LNCaP clone FGC (cell line): ENCODE data around the gene PFDN1.
"Not testable (repeated sequence)": the region's sequence is repeated elsewhere in the genome, so short reads cannot be mapped to it uniquely, and the experiment has no call there.

ENCODE experiments used
- DNase-seq: peaks from one replicate; pipeline ENCODE4 v3.0.0-alpha.2; 2011; ENCODE audit warnings: low read depth
- H3K4me3 ChIP-seq: 2 replicates; pipeline ENCODE4 v1.5.1; 2011; ENCODE audit warnings: mild to moderate bottlenecking, low read depth, low read length, control low read depth
- TF ChIP-seq, protein P1 (sequence below): IDR thresholded peaks from 2 replicates; pipeline ENCODE4 v1.5.1; 2012; ENCODE audit warnings: mild to moderate bottlenecking; ENCODE audit not compliant: control insufficient read depth, insufficient read depth; ENCODE audit errors: extremely low read depth

The PFDN1 gene

DNA sequence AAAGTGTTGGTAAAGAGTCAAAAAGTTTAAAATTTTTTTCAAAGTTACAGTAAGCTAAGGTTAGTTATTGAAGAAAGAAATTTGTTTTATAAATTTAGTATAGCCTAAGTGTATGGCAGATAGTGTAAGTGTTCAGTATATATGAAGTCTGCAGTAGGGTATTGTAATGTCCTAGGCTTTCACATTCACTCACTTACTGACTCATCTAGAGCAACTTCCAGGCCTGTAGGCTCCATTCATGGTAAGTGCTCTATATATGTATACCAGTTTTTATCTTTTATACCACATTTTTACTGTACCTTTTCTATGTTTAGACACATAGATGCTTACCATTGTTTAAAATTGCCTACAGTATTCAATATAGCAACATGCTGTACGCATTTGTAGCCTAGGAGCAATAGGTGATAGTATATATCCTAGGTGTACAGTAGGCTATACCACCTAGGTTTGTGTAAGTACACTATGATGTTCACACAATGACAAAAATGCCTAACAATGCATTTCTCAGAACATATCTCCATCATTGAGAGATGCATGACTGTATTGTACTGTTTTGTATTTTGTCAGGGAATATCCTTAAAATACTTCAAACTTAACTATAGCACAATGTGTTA, 89.4 kb downstream of the PFDN1 start:
- H3K4me3 ChIP-seq: no peak overlapping the region
- TF ChIP-seq, protein P1, sequence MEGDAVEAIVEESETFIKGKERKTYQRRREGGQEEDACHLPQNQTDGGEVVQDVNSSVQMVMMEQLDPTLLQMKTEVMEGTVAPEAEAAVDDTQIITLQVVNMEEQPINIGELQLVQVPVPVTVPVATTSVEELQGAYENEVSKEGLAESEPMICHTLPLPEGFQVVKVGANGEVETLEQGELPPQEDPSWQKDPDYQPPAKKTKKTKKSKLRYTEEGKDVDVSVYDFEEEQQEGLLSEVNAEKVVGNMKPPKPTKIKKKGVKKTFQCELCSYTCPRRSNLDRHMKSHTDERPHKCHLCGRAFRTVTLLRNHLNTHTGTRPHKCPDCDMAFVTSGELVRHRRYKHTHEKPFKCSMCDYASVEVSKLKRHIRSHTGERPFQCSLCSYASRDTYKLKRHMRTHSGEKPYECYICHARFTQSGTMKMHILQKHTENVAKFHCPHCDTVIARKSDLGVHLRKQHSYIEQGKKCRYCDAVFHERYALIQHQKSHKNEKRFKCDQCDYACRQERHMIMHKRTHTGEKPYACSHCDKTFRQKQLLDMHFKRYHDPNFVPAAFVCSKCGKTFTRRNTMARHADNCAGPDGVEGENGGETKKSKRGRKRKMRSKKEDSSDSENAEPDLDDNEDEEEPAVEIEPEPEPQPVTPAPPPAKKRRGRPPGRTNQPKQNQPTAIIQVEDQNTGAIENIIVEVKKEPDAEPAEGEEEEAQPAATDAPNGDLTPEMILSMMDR: no peak
- DNase-seq: no peak

DNA sequence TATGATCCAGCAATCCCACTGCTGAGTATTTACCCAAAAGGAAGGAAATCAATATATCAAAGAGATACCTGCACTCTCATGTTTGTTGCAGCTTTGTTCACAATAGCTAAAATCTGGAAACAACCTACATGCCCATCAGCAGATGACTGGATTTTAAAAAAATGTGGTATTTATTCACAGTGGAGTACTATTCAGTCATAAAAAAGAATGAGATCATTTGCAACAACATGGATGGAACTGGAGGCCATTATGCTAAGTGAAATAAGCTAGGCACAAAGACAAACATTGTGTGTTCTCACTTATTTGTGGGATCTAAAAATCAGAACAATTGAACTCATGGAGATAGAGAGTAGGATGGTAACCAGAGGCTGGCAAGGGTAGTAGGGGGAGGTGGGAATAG, 94.8 kb downstream of the PFDN1 start:
- TF ChIP-seq, protein P1: no peak
- no peak overlapping the region for H3K4me3 ChIP-seq
- DNase-seq: no peak

DNA sequence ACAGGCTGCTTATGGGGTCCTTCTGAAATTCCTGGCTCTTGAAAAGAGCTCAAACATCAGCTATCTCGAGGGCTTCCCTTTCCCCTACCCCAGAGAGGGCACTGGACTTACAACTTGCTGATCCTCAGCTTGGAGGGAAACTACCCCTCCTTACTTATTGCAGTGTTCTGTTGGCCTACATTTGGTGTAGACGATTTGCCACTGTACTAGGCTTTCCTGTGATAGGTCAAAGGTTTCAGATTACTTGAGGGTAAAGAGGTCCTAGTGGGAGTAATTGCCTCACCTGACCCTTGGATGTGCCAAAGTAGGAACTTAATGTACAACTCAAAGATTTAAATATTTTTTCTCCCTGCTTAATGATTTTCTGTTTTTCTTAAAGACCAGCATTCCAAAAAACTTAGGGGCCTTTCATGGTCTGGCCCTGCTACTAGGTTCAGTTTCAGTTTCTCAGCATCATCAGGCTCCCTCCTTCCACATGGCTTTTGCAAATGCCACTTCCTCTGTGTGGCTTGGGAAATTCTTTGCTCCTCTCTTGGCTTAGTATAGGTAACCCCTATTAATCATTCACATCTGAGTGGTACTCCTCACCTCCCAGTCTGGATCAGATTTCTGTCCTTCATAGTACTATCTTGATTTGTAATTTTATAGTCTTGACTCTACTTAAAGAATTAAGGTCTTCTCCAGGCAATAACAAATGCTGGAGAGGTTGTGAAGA, 95.5 kb downstream of the PFDN1 start:
- H3K4me3 ChIP-seq: no peak overlapping the region
- no peak for DNase-seq
- TF ChIP-seq, protein P1: no peak

DNA sequence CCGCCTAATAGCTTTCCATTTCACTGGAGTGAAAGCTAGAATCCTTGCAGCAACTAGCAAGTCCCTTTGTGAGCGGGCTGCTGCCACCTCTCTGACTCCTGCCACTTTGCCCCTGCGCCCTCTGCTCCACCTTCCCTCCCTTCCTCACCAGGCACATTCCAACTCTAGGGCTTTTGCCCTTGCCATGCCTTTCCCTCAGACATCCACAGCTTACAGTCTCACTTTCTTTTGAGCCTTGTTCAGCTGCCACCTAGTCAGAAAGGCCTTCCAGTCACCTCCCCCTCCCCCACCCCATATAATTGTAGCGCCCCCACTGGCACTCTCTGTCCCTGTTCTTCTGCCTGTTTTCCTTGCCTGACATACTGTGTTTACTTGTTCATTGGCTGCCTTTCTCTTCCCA, 96.9 kb downstream of the PFDN1 start:
- TF ChIP-seq, protein P1: no peak
- H3K4me3 ChIP-seq: no peak overlapping the region
- no peak for DNase-seq

DNA sequence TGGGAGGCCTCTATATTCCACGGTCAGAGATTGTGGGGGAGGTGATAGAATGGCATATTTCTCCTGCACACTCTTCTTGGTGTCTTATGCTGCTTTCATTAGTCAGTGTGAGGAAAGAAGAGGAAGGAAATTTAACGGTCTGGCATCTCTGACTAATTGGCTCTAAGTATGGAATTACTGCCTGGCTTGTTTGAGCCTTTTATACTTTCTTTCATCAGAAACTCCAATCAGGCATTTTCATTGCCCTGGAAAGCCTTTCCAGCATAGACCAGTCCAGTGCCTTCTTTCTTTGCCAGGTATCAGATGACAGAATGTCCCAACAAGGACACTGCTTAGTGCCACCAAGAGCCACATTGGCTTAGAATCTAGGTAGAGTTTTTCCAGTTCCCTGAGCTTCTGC, 97.7 kb downstream of the PFDN1 start:
- no peak for DNase-seq
- H3K4me3 ChIP-seq: no peak overlapping the region
- TF ChIP-seq, protein P1: no peak

DNA sequence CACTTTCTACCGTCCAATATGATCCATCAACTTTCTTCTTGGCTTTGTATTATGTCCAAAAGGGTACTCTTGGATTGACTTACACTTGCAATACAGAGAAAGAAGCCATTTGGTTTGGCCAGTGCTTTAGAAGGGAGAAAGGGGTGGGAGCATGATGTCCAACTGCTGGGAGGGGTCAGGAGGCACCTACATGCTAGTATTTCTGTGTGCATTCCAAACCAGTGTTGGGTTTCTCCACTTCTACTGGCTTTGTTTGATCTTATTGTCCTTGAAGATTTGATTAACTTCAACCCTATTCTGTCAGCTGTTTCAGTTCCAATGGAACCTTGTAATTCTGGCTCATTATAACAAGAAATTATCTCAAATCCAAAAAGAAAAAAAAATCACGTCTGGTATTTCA, 100.3 kb downstream of the PFDN1 start:
- DNase-seq: no peak
- no peak overlapping the region for H3K4me3 ChIP-seq
- TF ChIP-seq, protein P1: no peak

DNA sequence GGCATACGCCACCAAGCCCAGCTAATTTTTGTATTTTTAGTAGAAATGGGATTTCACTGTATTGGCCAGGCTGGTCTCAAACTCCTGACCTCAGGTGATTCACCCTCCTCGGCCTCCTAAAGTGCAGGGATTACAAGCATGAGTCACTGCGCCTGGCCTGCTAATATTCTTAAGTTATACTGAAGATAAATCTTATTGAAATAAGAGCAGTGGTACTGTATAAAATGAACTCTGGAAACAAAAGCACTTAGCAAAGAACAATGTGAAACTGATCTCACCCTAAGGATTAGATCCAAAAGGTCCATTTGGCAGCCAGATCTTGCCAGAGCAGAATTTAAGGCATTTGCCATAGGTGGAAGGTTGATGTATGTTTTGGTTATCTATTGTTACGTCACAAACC, 100.8 kb downstream of the PFDN1 start:
- TF ChIP-seq, protein P1: no peak
- H3K4me3 ChIP-seq: no peak overlapping the region

DNA sequence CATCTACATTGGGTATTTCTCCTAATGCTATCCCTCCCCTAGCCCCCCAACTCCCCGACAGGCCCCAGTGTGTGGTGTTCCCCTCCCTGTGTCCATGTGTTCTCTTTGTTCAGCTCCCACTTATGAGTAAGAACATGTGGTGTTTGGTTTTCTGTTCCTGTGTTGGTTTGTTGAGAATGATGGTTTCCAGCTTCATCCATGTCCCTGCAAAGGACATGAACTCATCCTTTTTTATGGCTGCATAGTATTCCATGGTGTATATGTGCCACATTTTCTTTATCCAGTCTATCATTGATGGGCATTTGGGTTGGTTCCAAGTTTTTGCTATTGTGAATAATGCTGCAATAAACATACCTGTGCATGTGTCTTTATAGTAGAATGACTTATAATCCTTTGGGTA, 104.0 kb downstream of the PFDN1 start:
- not testable (repeated sequence) for DNase-seq, H3K4me3 ChIP-seq

More for the DNA sequence above, 100.8 kb downstream of the PFDN1 start:
- DNase-seq: no peak
